HG03342 (cell line): Measurements from ENCODE around the gene HPSE2.

Experiments used
- ATAC-seq: cut with Tn5 transposase; IDR thresholded peaks from one replicate; pipeline ENCODE4 v1.9.1; 2021; ENCODE audit warnings: mild to moderate bottlenecking, moderate library complexity; ENCODE audit not compliant: unreplicated experiment

The HPSE2 gene

DNA sequence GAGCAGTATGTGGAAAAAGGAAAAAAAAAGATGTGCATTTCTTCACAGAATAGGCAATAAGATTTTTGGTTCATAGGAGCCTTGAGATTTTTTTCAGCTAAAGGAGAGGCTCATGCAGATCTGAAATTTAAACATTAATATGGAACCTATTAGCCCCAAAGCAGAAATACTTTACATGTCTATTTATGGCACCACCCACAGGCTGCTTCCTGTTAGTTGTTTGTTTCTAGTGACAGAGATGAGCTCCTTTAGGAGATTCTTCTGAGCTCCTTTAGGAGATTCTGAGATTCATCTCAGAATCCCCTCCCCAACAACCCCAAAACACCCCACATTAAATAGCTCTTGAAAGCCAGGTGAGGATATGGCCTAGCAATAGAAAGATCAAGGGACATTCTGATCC lies 761.0 kb downstream of the HPSE2 start:
- peak; percentile 77 for ATAC-seq

DNA sequence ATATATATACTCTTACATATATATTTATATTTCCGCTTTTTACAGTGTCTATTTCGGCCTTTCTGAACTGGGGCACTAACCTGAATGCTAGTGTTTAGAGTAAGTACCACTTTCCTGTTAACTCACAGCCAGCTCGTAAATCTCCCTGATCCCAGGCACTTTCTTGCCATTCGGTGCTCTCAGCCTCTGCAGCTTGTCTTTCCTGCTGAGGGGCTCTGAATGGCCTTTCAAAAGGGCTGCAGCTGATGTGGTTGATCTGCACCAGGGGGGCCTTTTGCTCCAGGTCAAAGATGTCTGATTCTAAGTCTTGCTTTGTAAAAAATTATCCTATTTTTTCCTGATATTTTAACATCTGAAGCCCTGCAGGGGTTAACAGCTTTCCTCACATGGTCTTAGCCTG lies 763.5 kb downstream of the HPSE2 start:
- no peak for ATAC-seq

DNA sequence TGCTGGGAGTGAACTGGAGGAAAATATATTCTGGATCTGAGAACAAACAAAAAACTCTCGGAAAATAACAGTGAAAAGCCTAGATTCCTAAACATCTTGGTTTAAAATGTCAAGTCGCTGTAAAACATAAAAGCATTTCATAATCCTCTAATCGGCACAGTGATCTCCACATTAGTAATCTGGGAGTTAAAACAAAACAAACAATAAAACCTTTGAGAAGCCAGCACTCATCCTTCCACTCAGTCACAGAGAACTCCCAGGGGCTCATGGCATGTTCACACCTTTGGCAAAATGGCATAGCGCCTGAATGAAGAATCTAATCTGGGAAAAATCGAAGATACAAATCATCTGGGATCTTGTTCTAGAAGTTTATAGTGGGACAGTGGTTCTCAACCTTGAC lies 764.8 kb downstream of the HPSE2 start:
- ATAC-seq, result no peak

DNA sequence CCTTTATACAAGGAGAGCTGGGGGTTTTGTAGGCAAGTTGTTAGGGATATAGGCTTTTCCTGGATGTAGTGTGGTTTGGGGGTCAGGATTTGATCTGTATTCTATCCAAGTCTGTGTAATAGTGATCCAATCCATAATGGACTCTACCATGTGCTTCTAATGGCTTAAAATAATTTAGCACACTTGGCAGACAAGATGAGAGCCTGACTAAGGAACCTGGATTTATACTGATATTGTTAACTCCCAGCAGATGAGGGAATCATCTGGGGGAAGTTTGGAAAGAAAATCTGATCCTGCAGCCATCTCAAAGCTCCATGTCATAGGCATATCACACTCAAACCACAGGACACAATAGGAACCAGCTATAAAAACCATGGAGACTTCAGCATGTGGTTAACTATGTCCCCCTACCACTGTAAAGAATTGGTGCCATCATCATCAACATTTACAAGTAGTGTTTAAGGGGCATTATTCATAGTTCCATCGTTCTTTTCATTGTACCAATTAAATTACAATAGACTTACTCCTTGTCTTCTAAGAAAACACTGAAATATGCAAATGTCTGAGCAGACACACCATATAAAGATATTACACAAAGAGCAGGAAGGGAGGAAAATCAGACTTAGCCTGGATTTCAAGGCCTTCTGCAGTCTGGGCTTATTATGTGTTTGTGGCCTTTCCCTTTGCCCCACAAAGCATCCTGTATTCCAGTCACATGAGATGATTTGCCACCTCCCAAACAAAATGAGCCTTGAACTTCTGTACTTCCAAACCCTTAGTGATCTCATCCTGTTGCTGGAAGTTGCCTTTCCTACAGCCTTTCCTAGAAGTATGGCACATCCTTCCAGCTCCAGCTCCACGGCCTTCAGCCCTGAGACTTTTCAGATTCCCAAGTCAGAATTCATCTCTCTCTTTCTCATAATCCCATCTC lies 766.4 kb downstream of the HPSE2 start:
- ATAC-seq, result no peak

DNA sequence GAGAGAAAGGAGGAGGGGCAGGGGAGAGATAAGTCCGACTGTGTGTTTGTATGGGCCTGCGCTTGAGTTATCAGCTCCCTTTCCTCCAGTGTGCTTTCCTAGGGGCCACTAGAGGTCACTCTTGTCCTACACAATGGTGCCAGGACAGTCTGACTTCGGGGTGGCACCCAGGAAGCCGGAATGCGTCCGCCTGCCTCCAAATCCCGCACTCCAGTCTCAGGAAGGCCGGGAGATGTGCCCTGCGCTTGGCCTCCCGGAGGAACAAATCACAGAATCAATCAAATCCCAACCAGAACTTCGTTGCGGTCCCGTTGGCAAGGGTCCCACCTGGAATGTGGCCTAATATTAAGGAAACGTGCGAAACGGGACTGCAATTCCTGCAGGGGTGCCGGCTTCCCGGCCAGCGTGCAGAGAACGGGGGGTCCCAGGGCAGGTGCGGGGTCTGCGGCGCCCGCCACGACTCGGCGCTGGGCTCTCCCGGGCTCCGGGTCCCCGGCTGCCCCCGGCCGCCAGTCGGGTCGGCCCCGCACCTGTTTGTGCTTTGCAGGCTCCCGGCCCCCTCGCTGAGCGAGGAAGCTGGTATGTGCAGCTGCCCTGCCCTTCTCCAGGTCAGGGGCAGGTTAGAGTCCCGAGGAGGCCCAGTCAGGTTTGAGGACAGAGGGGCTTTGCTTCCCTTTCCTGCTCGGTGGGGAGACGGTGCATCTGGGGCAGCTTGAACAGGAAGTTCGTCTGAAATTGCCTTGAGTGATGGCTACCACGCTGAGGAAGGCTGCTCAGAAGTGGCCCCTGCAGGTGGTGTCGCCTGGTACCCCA lies 767.9 kb downstream of the HPSE2 start:
- peak; percentile 94 for ATAC-seq

DNA sequence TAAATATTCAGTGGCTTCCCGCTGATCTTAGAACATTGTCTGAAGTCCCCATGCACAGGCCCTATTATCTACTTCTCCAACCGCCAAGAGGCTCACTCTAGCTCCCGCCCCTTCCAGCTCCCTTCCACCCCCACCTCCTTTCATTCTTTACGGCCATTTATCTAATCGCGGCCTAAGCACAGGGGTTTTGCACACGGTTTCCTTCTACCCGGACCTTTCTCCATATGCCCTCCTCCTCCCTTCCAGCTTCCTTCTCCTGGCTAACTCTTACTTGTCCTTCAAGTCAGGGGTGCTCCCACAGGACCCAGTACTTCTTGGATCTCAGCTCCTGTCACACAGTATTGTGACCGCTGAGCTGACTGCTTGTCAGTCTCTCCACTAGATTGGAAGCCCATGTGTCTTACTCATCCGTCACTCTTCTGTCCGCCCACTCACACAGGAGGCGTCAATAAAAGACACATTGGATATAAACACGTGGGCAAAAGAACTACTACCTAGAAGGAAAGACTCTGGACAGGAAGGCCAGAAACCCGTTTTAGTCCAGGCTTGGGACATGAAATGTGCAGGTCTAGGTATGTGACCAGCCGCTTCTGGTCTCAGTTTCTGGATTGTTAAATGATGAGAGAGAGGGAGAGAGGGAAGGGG lies 768.7 kb downstream of the HPSE2 start:
- ATAC-seq, result no peak

DNA sequence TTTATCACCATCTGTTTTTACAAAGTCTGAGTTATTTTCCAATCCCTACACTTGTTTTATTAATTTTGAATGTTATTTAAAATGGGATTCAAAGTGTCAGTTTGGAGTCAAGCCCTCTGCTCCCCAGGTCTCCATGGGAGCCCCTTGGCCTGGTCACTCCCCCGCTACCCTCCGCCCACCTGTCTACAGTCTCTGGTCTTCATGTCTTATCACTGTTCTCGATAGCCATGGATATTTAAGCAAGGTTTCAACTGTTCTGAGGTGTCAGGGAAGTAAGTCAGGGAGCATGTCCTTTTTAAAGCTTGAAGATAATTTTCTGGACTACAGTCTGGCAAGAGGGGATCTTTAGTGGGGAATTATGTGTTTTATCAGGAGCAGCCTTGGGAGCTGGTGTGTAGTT lies 769.8 kb downstream of the HPSE2 start:
- ATAC-seq, result no peak

DNA sequence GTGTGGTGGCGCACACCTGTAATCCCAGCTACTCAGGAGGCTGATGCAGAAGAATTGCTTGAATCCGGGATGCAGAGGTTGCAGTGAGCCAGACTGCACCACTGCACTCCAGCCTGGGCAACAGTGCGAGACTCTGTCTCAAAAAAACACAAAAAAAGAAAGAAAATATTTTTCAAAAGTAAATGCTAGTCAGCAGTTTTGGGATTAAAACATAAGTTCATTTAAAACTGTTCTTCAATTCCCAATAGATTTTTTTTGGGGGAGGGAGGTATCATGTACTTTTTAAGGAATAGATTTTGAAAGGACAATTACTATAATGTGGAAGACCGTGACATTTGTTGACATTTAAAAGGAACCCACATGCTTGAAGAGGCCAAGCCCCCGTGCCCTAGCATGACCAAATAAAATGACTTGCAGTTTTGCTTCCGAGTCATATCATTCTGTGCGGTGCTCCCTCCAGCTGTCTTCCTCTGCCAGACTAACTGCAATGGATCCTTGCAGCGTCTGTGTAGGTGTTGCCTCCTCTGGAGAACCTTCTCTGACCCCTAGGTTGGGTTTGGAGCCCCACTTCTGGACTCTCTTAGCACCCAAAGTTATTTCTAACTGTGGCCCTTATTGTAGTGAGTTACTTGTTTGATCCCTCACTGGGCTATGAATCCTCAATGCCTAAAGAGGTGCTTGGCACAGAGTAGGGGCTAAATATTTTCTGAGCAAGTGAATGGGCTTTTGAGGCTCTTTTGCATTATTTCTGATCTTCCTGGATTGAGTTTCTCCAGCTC lies 771.5 kb downstream of the HPSE2 start:
- ATAC-seq, result no peak

DNA sequence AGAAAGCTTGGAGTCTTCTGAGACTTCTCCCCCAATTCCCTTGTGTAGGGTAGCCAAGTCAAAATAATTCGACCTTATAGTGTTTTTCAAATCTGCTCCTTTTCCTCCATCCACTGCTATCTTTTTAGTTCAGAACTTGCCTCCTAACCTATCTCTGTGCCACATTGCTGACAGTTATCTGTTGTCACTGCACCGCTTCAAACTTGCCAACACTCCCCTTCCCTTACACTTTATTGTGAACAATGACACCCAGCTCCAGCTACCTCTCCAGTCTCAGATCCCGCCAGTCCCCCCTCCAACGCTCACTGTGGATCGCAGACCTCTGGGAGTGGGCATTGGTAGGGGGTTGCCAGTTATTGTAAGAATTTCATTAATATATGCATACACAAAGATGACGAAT lies 772.6 kb downstream of the HPSE2 start:
- ATAC-seq, result no peak

DNA sequence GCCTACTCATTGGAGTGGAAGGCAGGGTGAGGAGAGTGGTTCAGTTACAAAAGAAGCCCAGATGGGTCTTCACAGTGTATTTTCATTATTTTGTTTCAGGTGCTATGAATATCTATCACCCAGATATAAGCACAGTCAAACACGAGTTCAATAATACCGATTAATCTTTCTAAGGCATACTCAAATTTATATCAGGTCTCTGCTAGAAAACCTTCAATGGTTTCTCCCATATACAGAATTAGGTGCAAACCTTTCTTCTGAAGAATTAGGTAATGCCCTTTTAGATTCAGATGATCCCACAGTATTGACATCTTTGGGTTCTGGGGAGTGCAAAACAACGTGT lies 774.2 kb downstream of the HPSE2 start:
- no peak for ATAC-seq

DNA sequence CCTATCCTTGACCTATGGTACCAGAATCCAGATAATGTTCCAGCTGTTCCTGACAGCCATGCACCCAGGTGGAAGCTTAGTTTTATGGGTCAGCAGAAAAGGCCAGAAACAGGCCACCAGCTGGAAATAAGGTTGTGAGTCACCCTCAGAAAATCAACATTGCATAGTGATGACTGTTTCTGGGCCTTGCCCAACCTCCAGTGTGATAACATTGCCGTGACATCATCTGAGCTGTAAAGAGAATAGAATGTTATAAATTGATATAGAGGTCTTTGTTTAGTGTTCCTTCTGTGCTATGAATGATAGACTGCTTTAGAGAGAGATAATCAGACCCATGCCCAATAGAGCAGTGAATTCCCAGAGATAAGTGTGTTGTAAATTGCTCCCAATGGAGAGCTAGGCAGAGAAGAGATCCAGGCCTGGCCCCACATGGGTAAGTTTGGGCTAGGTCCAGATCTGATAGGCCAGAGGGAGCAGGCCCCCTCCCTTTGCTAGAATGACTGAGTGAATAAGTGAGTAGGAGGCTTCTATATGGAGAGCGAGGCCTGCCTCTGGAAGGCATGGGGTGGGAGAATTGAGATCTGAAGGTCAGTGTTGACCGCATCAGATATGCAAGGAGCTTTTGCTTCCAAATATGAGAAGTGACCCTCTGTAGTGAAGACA lies 774.7 kb downstream of the HPSE2 start:
- no peak for ATAC-seq

DNA sequence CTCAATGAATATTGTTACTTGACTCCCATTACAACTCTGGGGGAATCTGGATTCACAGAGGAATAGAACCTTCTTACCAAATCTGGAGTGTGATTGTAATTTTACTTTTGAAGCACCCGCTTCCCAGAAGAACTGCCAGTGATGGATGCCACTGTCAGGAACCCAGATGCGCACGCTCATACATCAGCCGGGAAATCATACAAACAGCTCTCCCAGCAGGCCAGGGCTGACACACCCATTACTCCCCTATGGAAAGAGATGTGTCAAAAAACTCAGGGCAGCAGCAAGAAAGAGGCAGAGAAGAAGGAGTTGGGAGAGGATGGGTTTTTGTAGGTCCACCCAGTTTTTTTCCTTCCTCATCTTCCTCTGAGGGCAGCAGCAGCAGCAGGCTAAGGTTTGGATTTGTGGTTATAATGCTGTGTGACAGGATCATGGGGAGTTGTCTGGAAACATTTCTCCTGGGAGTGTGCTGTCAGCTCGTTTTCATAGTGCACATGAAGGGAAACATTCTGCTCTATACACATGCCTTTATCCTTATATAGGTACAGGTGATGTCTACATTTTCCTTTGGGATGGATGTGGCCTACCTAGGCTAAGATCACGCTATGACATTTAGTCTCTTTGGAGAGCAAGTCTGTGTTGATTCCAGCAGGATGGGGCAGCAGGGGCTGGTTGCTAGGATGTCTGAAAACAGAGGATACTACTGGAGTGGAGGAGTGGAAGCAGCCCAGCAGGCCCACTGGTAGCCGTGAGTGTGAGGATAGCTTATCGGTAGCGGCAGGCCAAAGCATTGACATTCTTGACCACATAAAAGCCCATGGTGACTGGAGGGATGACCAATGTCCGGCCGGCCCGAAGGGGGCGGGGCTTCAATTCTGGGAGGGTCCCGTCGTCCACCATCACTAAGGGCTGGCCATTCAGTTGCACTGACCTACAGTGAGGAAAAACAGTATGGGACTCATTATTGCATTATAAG lies 776.6 kb downstream of the HPSE2 start:
- no peak for ATAC-seq

DNA sequence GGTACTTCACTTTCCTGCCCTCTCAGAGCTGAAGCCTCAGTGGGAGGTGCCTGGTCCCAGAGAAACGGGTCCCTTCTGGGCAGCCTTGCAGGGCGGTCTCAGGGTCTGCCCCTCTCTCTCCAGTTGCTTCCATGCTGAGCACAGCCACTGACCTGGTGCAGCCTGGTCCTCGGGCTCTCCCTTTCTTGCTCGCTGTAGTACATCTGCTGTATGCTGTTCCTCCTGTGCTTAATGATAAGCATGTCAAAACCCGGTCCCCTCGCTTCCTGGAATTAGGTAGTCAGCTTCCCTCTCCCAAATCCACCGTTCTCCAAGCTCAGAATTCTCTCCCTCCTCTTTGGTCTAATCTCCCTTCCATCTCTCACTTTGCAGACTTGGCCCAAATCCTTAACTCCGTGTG lies 777.9 kb downstream of the HPSE2 start:
- ATAC-seq, result no peak

DNA sequence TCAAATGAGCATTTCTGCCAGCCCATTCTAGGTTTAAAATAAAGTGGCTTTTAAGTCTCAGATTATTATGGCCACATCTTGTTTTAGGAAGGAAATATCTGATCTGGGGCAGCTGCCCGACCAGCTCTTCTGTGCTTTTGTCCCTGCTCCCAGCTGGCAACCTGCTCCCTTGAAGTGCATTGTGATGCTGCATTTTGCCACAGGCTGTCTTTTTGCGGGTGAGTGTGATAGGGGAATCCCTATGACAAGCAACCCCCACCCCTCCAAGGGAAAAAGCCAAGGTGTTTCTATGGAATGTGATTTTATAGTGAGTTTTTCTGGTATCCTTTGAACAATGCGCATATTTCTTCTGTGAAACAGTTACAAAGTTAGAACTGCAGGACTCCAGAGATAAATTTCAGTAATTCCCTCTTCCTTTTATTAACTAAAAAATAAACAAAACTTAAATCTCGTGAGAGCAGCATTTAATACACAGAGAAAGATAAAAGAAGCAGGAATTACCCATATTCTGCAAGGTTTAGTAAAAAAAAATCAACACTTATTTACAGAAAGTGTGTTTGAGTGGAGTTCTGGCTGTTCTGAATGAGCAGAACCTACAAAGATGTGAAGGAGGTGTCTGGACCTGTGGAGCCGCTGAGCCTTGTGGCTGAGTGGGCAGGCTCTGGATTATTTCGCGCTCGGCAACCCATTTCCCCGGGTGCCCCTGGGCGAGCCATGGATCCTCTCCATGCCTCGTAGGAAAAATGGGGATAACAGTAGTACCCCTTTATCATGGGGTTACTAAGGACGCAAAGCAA lies 778.8 kb downstream of the HPSE2 start:
- no peak for ATAC-seq

DNA sequence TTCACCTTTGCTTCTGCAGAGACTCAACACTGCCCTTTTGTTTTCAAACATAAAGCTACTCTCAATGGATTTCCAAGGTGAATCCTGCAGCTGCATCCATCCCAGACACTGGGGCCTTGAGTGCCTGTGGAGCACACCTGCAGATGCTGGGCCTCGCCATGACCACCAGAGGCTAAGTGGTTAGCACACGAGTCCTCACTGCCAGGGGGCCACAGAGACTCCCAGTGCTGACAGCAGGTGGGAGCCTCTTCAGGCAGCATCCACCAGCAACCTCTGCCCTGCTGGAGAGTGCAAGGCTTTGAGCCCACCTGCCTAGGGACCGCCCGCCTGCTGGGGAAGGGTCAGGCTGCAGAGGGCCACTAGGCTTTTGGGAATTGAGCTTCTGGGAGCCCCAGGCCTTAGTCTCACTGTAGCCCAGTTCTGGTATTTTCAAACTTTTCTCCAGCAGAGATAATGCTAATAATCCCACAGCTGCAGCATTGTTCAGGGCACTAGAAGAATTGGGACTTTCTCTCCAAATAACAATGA lies 779.5 kb downstream of the HPSE2 start:
- ATAC-seq, result no peak

DNA sequence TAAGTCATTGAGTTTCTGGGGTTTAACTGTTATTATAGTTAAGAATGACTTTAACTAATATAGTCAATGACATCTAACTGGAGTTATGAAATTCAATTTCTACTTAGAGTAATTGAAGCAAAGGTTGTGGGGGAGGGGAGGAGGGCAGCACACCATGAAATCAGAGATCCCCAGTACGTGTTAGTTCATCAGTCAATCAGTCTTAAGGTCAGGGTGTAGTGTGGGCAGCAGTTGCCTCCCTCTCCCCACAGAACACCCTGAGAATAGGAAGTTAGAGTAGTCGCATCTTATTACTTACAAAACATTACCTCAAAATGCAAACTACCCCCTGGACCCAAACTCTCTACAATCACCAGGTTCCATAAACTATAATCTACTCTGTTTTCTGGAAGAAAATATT lies 781.9 kb downstream of the HPSE2 start:
- no peak for ATAC-seq

DNA sequence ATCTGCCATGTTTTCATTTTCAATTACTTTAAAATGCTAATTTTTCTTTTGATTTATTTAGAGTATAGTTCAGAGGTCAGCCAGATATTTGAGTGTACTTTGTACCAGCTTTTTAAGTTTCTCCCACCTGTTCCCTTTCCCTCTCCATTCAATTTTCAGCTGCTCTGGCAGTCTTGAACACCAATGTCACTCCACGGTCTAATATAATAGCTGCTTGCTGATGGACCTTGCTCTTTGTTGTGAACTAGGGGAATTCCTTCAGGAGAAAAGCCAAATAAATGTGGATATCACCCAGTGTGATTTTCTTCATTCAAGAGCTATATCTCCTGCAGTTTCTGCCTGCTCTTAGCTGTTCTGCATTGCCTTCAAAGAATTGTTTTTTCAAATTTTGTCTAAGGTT lies 785.0 kb downstream of the HPSE2 start:
- no peak for ATAC-seq

DNA sequence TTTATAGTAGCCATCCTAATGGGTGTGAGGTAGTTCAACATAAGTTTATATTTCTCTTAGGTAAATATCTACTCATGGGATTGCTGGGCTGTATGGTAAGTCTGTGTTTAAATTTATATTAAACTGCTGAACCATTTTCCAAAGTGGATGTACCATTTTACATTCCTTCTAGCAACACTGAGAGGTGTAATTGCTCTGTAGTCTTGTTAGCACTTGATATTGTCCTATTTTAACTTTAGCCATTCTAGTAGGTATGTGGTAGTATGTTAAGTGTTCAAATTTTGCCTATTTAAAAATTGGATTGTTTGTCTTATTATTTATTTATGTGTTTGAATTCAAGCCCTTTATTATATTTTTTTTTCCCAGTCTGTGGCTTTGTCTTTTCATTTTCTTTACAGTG lies 786.4 kb downstream of the HPSE2 start:
- ATAC-seq, result no peak
